GM21360 (cell line): Measurements from ENCODE around the gene IMMP1L.
A peak's percentile ranks its signal among the peaks of the same experiment; 100 is the strongest.
"Not testable (repeated sequence)": the region's sequence is repeated elsewhere in the genome, so short reads cannot be mapped to it uniquely, and the experiment has no call there.

Experiments
- ATAC-seq: cut with Tn5 transposase; IDR thresholded peaks from one replicate; pipeline ENCODE4 v1.9.1; 2021; ENCODE audit warnings: mild to moderate bottlenecking, moderate library complexity; ENCODE audit not compliant: unreplicated experiment

Gene IMMP1L, protein sequence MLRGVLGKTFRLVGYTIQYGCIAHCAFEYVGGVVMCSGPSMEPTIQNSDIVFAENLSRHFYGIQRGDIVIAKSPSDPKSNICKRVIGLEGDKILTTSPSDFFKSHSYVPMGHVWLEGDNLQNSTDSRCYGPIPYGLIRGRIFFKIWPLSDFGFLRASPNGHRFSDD

GRCh38 chr11:31509429-31510345, at the start of gene IMMP1L, which contains the start of gene ELP4:
TSS of gene IMMP1L (minus strand) at chr11:31509622. CDS start at chr11:31463276, 46,346 bp downstream.
TSS of gene ELP4 (plus strand) at chr11:31509767. CDS start at chr11:31509785, 18 bp downstream.
- peak; percentile 99 for ATAC-seq

GRCh38 chr11:31558001-31558400, 48.6 kb upstream of the IMMP1L start:
- ATAC-seq, result no peak

GRCh38 chr11:31555938-31556337, 46.5 kb upstream of the IMMP1L start:
- ATAC-seq, result no peak

GRCh38 chr11:31542862-31543261, 33.4 kb upstream of the IMMP1L start:
- no peak for ATAC-seq

DNA sequence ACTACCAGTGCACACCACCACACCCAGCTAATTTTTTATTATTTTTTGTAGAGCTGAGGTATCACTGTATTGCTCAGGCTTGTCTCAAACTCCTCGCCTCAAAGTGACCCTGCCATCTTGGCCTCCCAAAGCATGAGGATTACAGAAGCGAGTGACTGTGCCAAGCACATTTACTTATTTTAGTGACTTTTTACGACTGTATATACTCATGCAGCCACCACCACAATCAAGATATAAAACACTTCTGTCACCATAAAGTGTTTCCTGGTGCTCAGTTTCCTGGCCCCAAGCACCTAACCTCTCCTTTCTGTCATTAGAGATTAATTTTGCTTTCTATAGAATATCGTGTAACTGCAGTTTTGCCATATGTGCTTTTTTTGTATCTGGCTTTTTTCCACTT, 26.1 kb upstream of the IMMP1L start:
- ATAC-seq, result no peak

GRCh38 chr11:31531293-31531692, 21.9 kb upstream of the IMMP1L start:
- ATAC-seq, result no peak

DNA sequence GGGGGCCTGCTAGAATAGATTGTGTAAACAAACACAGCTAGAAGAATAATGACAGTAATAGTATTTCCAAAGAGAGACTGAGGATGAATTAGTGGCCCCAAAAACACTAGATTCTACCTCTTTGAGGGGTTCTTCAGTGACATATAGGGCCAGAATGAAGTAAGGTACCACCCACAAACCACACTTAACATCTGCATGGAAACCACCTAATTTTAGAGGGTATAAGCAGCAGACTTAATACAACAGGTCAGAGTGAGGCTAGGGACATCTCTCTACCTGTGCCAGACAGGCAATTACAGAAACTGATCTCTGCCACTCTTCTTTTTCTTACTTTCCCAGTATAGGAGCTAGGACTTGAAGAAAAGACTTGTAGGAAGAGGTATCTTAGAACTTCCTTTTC, 20.3 kb upstream of the IMMP1L start:
- ATAC-seq, result no peak

GRCh38 chr11:31529189-31529588, 19.8 kb upstream of the IMMP1L start:
- no peak for ATAC-seq

DNA sequence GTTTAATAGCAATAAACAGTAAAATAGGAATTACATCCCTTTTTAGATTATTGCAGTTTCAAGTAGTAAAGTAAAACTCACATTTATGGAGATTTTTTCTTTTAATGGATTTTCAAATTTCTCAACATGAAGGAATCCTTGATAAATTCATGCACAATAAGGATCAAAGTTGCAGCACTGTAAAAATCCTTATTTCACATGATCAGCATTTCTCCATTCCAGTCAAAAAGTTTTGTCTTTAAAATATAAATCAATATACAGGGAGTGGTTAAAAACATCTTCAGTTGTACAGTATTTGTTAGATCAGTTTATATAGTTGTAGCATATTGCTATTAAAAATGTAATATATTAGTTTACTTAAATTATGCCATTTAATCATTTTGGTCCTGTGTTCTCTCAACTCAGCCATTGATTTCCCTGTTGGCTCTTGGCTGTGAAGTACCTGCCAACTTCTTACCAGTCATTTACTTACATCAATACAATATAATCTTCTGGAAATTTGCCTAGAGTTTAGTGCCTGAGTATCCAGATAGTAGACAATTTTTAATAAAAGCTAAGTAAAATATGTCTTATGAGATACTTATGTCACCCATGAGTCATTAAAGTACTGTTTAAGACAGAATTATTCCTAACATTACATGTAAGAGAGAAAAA, 12.2 kb upstream of the IMMP1L start:
- no peak for ATAC-seq

DNA sequence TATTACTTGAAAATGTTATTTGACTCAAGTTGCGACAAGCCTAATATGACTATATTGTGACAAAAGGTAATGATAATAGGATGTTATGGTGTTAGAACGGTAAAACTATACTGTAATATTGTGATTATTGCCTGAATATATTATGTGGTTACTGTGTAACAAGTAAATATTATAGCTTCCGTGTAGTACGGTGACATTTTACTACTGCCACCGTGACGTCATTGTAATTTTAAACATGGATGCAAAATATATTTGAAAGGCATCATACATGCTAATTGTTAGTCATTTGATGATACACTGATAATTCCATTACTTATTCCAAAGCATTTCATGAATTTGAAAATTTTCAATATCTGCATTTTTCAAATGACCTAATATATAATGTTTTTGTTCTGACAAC, 2.7 kb upstream of the IMMP1L start:
- no peak for ATAC-seq

- ATAC-seq, result peak; percentile 5
These were observed 382 bp downstream of the IMMP1L start for GRCh38 chr11:31509051-31509428.

DNA sequence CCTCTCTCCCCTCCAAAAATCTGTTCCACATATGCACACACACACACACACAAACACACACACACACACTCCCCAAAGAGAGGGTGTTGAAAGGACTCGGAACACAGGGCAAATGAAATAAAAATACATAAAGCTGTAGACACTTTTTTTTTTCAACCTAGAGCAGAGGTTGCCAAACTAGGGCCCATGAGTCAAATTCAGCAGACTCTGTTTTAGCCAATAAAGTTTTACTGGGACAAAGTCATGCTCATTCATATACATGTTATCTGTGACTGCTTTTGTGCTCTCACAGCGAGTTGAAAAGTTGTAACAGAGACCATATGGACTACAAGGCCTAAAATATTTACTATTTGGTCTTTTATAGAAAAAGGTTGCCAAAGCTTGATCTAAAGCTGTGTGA, 8.9 kb downstream of the IMMP1L start:
- no peak for ATAC-seq

DNA sequence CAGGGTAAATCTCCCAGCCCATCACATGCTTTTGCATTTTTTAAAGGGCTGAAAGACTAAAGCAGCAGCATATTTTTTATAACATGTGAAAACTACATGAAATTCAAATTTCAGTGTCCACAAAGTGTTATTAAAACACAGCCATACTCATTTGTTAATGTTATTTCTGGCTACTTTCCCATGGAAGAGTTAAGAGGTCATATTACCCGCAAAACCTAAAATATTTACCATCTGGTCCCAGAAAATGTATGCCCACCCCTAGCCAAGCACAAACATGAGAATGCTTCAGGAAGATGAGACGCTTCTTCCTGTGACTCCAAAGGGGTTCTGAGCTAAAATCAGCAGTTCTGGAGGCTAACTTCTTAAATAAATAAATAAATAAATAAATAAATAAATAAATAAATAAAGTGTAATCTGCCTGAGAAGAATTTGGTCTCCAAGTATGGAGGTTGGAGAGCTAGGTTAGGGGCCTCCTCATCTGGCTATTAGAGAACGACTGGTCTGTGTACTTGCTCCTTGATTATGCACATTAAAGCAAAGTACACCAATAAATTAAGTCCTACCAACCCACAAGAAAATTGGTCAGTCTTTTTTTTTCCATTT, 9.7 kb downstream of the IMMP1L start:
- no peak for ATAC-seq

GRCh38 chr11:31493762-31494161, 15.7 kb downstream of the IMMP1L start:
- ATAC-seq, result not testable (repeated sequence)

DNA sequence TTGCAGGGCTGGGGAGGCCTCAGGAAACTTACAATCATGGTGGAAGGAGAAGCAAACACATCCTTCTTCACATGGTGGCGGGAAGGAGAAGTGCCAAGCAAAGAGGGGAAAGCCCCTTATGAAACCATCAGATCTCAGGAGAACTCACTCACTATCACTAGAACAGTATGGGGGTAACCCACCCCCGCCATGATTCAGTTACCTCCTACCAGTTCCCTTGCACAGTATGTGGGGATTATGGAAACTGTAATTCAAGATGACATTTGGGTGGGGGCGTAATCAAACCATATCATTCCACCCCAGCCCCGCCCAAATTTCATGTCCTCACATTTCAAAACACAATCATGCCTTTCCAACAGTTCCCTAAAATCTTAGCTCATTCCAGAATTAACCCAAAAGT, 16.2 kb downstream of the IMMP1L start:
- ATAC-seq, result no peak

DNA sequence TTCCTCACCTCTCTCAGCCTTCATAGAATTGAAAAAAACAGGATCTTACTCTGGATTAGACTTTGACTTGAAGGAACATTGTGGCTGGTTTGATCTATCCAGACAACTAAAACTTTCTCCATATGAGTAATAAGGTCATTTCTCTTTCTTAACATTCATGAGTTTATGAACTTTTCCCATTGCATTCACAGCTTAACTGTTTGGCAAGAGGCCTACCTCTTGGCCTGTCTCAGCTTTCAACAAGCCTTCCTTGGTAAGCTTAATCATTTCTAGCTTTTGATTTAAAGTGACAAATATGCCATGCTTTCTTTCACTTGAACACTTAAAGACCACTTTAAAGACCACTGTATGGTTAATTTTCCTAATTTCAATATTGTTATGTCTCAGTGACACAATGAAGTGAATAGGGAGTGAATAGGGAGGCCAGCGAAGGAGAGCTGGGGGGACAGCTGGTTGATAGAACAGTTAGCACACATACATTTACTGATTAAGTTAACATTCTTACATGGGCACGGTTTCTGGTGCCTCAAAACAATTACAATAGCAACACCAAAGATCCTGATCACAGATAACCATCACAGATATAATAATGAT, 17.0 kb downstream of the IMMP1L start:
- no peak for ATAC-seq

- no peak for ATAC-seq
These were observed 21.6 kb downstream of the IMMP1L start for GRCh38 chr11:31487848-31488247.

DNA sequence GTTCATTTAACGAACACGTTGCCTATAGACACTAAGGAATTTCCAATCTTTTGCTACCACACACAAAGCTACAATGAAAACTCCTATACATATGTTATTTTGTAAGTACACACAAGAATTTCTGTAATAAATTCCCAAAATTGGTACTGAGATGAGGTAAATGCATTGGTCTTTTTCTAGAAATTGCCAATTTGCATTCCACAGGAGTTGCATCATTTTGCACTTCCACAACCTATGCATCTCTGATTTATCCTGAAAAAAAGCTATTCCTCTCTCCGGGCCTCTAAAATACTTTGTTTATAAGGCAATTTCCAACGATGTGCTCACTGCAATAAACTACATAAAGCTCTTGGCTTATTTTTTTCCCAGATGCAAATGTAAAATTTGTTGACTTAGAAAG, 24.9 kb downstream of the IMMP1L start:
- ATAC-seq, result no peak

- ATAC-seq, result no peak
These were observed 28.5 kb downstream of the IMMP1L start for GRCh38 chr11:31480930-31481329.

- no peak for ATAC-seq
These were observed 30.4 kb downstream of the IMMP1L start for GRCh38 chr11:31479066-31479465.

DNA sequence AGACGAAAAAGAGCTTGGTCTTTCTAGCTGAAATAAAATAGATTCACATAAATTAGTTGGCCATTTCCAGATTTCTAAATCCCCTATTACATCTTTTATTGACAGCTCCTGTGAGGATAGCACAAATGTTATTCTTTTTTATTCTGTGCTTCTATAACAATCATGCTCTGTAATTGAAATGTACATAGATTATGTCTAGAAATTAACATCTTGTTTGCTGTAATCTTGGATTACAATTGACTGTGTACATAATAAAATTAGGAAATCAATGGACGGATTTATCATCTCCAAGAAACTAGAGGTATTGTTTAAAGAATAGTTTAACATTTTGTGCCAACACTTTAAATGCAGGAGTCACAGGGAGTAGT, 31.2 kb downstream of the IMMP1L start:
- no peak for ATAC-seq
